HepG2 (cell line): ENCODE measurements around the gene UNC13D. TPM values are rescaled to one million over a fixed set of nuclear protein-coding genes. Genes with fewer than 3 reads are reported as not detected.

Experiments
- DNMT1 ChIP-seq: sonication (generic); formaldehyde crosslinking; IDR thresholded peaks from 2 replicates; pipeline ENCODE4 v1.5.1; 2020; ENCODE audit warnings: mild to moderate bottlenecking, missing genetic modification reagents
- EP300 ChIP-seq, 3 experiments: sonication (generic) in 1 of 3; formaldehyde crosslinking in 1 of 3; IDR thresholded peaks; 2 replicates each; pipeline versions ENCODE4 v1.5.1 to v1.6.1; 2011 to 2020; ENCODE audit warnings: low read depth in 2 of 3, low read length in 2 of 3, borderline replicate concordance in 1 of 3, improper control_type of control experiment in 1 of 3, mild to moderate bottlenecking in 1 of 3, missing genetic modification reagents in 1 of 3, moderate library complexity in 1 of 3
- FIP1L1 ChIP-seq: fragments of 200-400 bp; formaldehyde crosslinking; IDR thresholded peaks from 2 replicates; pipeline ENCODE4 v1.6.1; 2018; ENCODE audit warnings: low read depth, mild to moderate bottlenecking, low read length, moderate library complexity, borderline replicate concordance; ENCODE audit not compliant: insufficient read depth
- HDAC2 ChIP-seq: sonication (generic); formaldehyde crosslinking; IDR thresholded peaks from 2 replicates; pipeline ENCODE4 v1.4.0; 2020; ENCODE audit warnings: missing genetic modification reagents
- KLF6 ChIP-seq: IDR thresholded peaks from 2 replicates; pipeline ENCODE4 v1.8.0; 2016; ENCODE audit warnings: missing biosample characterization, missing genetic modification reagents
- MXD3 ChIP-seq: IDR thresholded peaks from 2 replicates; pipeline ENCODE4 v1.6.1; 2016; ENCODE audit warnings: mild to moderate bottlenecking, missing biosample characterization, missing genetic modification reagents
- PHF5A ChIP-seq: IDR thresholded peaks from one replicate; pipeline ENCODE4 v1.6.1; 2018; ENCODE audit warnings: low read depth, missing genetic modification reagents; ENCODE audit not compliant: unreplicated experiment
- RCOR2 ChIP-seq: IDR thresholded peaks from 2 replicates; pipeline ENCODE4 v1.6.1; 2016; ENCODE audit warnings: missing biosample characterization, missing genetic modification reagents
- RXRA ChIP-seq: sonication (generic); formaldehyde crosslinking; IDR thresholded peaks from 2 replicates; pipeline ENCODE4 v1.5.1; 2020; ENCODE audit warnings: missing genetic modification reagents
- SRSF4 ChIP-seq: fragments of 200-400 bp; formaldehyde crosslinking; IDR thresholded peaks from one replicate; pipeline ENCODE4 v1.6.1; 2018; ENCODE audit warnings: mild to moderate bottlenecking, low read depth, low read length, moderate library complexity; ENCODE audit not compliant: poor library complexity, severe bottlenecking
- USF2 ChIP-seq, 2 experiments: sonication (generic) in 1 of 2; formaldehyde crosslinking in 1 of 2; IDR thresholded peaks; 2 replicates each; pipeline versions ENCODE4 v1.5.1 to v1.6.1; 2011 to 2020; ENCODE audit warnings: borderline replicate concordance in 1 of 2, low read depth in 1 of 2, low read length in 1 of 2, mild to moderate bottlenecking in 1 of 2, missing genetic modification reagents in 1 of 2, moderate library complexity in 1 of 2
- ZBTB42 ChIP-seq: sonication (generic); formaldehyde crosslinking; IDR thresholded peaks from 2 replicates; pipeline ENCODE4 v1.5.0; 2020; ENCODE audit warnings: mild to moderate bottlenecking, missing genetic modification reagents
- ZBTB43 ChIP-seq: sonication (generic); formaldehyde crosslinking; conservative IDR thresholded peaks from 2 replicates; pipeline ENCODE4 v1.4.0; 2020; ENCODE audit warnings: missing genetic modification reagents
- ZBTB7B ChIP-seq: sonication (generic); formaldehyde crosslinking; IDR thresholded peaks from 2 replicates; pipeline ENCODE4 v1.4.0; 2020; ENCODE audit warnings: missing genetic modification reagents
- ZFY ChIP-seq: sonication (generic); formaldehyde crosslinking; IDR thresholded peaks from 2 replicates; pipeline ENCODE4 v1.4.0; 2020; ENCODE audit warnings: missing genetic modification reagents
- ZNF101 ChIP-seq: sonication (generic); formaldehyde crosslinking; IDR thresholded peaks from 2 replicates; pipeline ENCODE4 v1.4.0; 2020; ENCODE audit warnings: mild to moderate bottlenecking, low read depth, missing genetic modification reagents, borderline replicate concordance
- ZNF17 ChIP-seq: sonication (generic); formaldehyde crosslinking; IDR thresholded peaks from 2 replicates; pipeline ENCODE4 v1.5.0; 2020; ENCODE audit warnings: mild to moderate bottlenecking, missing genetic modification reagents
- ZNF274 ChIP-seq: sonication (generic); formaldehyde crosslinking; IDR thresholded peaks from 2 replicates; pipeline ENCODE4 v1.5.1; 2020; ENCODE audit warnings: mild to moderate bottlenecking, missing genetic modification reagents
- ZNF761 ChIP-seq: sonication (generic); formaldehyde crosslinking; conservative IDR thresholded peaks from 2 replicates; pipeline ENCODE4 v1.4.0; 2020; ENCODE audit warnings: mild to moderate bottlenecking, missing genetic modification reagents
- ZNF792 ChIP-seq: IDR thresholded peaks from 2 replicates; pipeline ENCODE4 v1.6.1; 2016
- ZXDC ChIP-seq: sonication (generic); formaldehyde crosslinking; IDR thresholded peaks from 2 replicates; pipeline ENCODE4 v1.5.0; 2020; ENCODE audit warnings: mild to moderate bottlenecking, missing genetic modification reagents
- polyA plus RNA-seq, 8 experiments: library from polyadenylated mRNA; depleted of rRNA in 3 of 8; stranded (reverse) in 7 of 8; unstranded in 1 of 8; fragments of >200 nt; fragmentation: Illumina TruSeq in 4 of 8; extraction: Trizol in 4 of 8; gene quantifications; 2 replicates each; pipeline versions ENCODE4 v1.2.1 to v1.2.3, GENCODE V29; 2011 to 2016; ENCODE audit warnings: low read depth in 4 of 8, missing spikeins in 1 of 8, mixed read lengths in 1 of 8; ENCODE audit not compliant: insufficient read depth in 1 of 8
- total RNA-seq, 5 experiments: library from RNA; depleted of rRNA; stranded (reverse); fragments of >200 nt; fragmentation: Illumina TruSeq; extraction: Trizol; gene quantifications; 2 replicates each; pipeline ENCODE4 v1.2.3, GENCODE V29; 2016; ENCODE audit warnings: low read depth in 1 of 5

Gene UNC13D
- total and polyA plus RNA-seq, 2 of the 13 experiments (the other 11 are each of a cell fraction or from before 2014, with no cell fraction given): 29.7 to 42.7 TPM

GRCh38 chr17:75779250-75779986 lies 64.8 kb downstream of the UNC13D start (continued):
- TF ChIP-seq ZNF274 (peak; percentile 81; the same call in 1 of the 2 replicates), RXRA (CRISPR knock-in tag) (peak; percentile 79), RCOR2 (CRISPR knock-in tag) (no peak), MXD3 (CRISPR knock-in tag) (peak; percentile 92), ZNF792 (peak; percentile 91), FIP1L1 (0 out of 2 replicates have a peak, but pooled peaks have one; percentile 52), ZNF761 (CRISPR knock-in tag) (no peak; the same call in none of the 2 replicates), ZFY (CRISPR knock-in tag) (peak; percentile 92), ZBTB43 (CRISPR knock-in tag) (0 out of 2 replicates have a peak, but pooled peaks have one; percentile 55), SRSF4 (peak; percentile 99), ZBTB42 (CRISPR knock-in tag) (no peak; the same call in 1 of the 2 replicates), PHF5A (CRISPR knock-in tag) (peak; percentile 63), DNMT1 (no peak), ZNF101 (no peak), ZBTB7B (CRISPR knock-in tag) (peak; percentile 68), ZNF17 (no peak), HDAC2 (CRISPR knock-in tag) (peak; percentile 79), ZXDC (0 out of 2 replicates have a peak, but pooled peaks have one; percentile 80), EP300 (IDR thresholded peaks at IDR 0.05; ENCODE audit: low read depth in 2 of 2, low read length in 2 of 2) (peak in 1 of 2 experiments; percentile 12; a peak in 1 of 4 replicates), EP300 (CRISPR knock-in tag; IDR thresholded peaks at IDR 0.05; ENCODE audit: borderline replicate concordance) (no peak; the same call in none of the 2 replicates), USF2 (IDR thresholded peaks at IDR 0.05; ENCODE audit: low read depth, low read length) (no peak), USF2 (CRISPR knock-in tag; IDR thresholded peaks at IDR 0.05; ENCODE audit: borderline replicate concordance) (no peak; the same call in 1 of the 2 replicates), KLF6 (CRISPR knock-in tag) (peak; percentile 96)
